OCI-LY7 (cell line): ENCODE results near the gene SLC30A3.

Source experiments
- EZH2phosphoT487 ChIP-seq: fragments of 200-600 bp; sonication (generic); IDR thresholded peaks from 2 replicates; pipeline ENCODE4 v1.6.1; 2018; ENCODE audit warnings: low read depth, borderline replicate concordance, mild to moderate bottlenecking, mixed run types, antibody characterized with exemption, low read length, moderate library complexity, mixed read lengths
- TF ChIP-seq, protein P1 (sequence below): fragments of 200-600 bp; sonication (generic); conservative IDR thresholded peaks from 2 replicates; pipeline ENCODE4 v1.5.1; 2014; ENCODE audit warnings: mild to moderate bottlenecking, antibody characterized with exemption, low read length, moderate library complexity, mixed read lengths

DNA sequence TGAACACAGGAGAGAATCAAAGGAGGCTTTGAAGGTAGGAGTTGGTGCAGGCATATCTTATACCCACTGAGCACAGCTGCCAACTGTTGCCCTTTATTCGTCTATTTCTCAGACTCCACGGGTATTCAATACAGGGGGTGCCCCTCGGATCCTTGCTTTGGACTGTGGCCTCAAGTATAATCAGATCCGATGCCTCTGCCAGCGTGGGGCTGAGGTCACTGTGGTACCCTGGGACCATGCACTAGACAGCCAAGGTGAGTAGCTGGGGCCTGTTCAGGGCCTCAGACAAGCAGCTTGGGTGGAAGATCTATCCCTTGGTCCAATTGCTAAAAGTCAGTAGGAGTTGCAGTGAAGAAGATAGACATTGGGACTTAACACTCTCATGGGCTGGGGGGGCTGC lies 40.4 kb downstream of the SLC30A3 start:
- TF ChIP-seq, protein P1, sequence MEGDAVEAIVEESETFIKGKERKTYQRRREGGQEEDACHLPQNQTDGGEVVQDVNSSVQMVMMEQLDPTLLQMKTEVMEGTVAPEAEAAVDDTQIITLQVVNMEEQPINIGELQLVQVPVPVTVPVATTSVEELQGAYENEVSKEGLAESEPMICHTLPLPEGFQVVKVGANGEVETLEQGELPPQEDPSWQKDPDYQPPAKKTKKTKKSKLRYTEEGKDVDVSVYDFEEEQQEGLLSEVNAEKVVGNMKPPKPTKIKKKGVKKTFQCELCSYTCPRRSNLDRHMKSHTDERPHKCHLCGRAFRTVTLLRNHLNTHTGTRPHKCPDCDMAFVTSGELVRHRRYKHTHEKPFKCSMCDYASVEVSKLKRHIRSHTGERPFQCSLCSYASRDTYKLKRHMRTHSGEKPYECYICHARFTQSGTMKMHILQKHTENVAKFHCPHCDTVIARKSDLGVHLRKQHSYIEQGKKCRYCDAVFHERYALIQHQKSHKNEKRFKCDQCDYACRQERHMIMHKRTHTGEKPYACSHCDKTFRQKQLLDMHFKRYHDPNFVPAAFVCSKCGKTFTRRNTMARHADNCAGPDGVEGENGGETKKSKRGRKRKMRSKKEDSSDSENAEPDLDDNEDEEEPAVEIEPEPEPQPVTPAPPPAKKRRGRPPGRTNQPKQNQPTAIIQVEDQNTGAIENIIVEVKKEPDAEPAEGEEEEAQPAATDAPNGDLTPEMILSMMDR = no peak
- TF ChIP-seq EZH2phosphoT487 = no peak
